Mesendoderm (in vitro differentiated cells): ENCODE measurements around the gene ZSCAN10.

Source experiments
- DNase-seq: peaks from one replicate; pipeline ENCODE4 v3.0.0; 2013
- H2AK5ac ChIP-seq: 2 replicates; pipeline ENCODE4 v1.6.1; 2013; ENCODE audit warnings: low read length, inconsistent platforms
- H2BK120ac ChIP-seq: 2 replicates; pipeline ENCODE4 v1.6.1; 2013; ENCODE audit warnings: low read depth, mild to moderate bottlenecking, low read length, moderate library complexity, mixed read lengths
- H2BK15ac ChIP-seq: replicated peaks from 2 replicates; pipeline ENCODE4 v1.6.1; 2013; ENCODE audit warnings: low read depth, mild to moderate bottlenecking, moderate library complexity
- H2BK5ac ChIP-seq: 2 replicates; pipeline ENCODE4 v1.6.1; 2013; ENCODE audit warnings: low read length, inconsistent platforms
- H3K18ac ChIP-seq: 2 replicates; pipeline ENCODE4 v1.6.1; 2013; ENCODE audit warnings: mild to moderate bottlenecking, low read length, mixed read lengths
- H3K23ac ChIP-seq: one replicate; pipeline ENCODE4 v1.6.1; 2013; ENCODE audit warnings: low read length
- H3K27ac ChIP-seq: 2 replicates; pipeline ENCODE4 v1.5.1; 2013; ENCODE audit warnings: low read depth, mild to moderate bottlenecking, inconsistent platforms, low read length, moderate library complexity
- H3K27me3 ChIP-seq: 2 replicates; pipeline ENCODE4 v1.6.1; 2013; ENCODE audit warnings: low read length, control low read depth, mild to moderate bottlenecking, inconsistent platforms; ENCODE audit not compliant: insufficient read depth, poor library complexity
- H3K36me3 ChIP-seq: 2 replicates; pipeline ENCODE4 v1.6.1; 2013; ENCODE audit warnings: low read length, inconsistent platforms; ENCODE audit not compliant: control insufficient read depth, insufficient read depth
- H3K4ac ChIP-seq: one replicate; pipeline ENCODE4 v1.6.1; 2013; ENCODE audit warnings: low read depth, mild to moderate bottlenecking, low read length, moderate library complexity
- H3K4me1 ChIP-seq: 2 replicates; pipeline ENCODE4 v1.6.1; 2013; ENCODE audit warnings: low read depth, low read length, inconsistent platforms; ENCODE audit not compliant: control insufficient read depth
- H3K4me2 ChIP-seq: 2 replicates; pipeline ENCODE4 v1.6.1; 2013; ENCODE audit warnings: low read length
- H3K4me3 ChIP-seq: 2 replicates; pipeline ENCODE4 v1.5.1; 2013; ENCODE audit warnings: mild to moderate bottlenecking, low read length
- H3K56ac ChIP-seq: one replicate; pipeline ENCODE4 v1.6.1; 2013; ENCODE audit warnings: low read length
- H3K79me1 ChIP-seq: 2 replicates; pipeline ENCODE4 v1.6.1; 2013; ENCODE audit warnings: low read length, inconsistent platforms
- H3K79me2 ChIP-seq: 2 replicates; pipeline ENCODE4 v1.6.1; 2013; ENCODE audit warnings: mild to moderate bottlenecking, low read length; ENCODE audit not compliant: control insufficient read depth, insufficient read depth
- H3K9ac ChIP-seq: 2 replicates; pipeline ENCODE4 v1.6.1; 2013; ENCODE audit warnings: low read length, inconsistent platforms
- H4K5ac ChIP-seq: one replicate; pipeline ENCODE4 v1.6.1; 2013; ENCODE audit warnings: low read length
- H4K8ac ChIP-seq: one replicate; pipeline ENCODE4 v1.6.1; 2013; ENCODE audit warnings: low read depth, mild to moderate bottlenecking, control low read depth, low read length, moderate library complexity
- WGBS: extraction: QIAGEN DNeasy Blood & Tissue Kit; methylation state at CpG from one replicate; pipeline ENCODE4 v1.1.7; 2013; ENCODE audit warnings: low lambda C conversion rate, missing lambda C conversion rate; ENCODE audit not compliant: insufficient coverage; ENCODE audit errors: extremely low coverage; 5-methylcytosine and 5-hydroxymethylcytosine counted together

The ZSCAN10 gene

GRCh38 chr16:3112058-3112880, 13.2 kb upstream of the ZSCAN10 start, which contains the start of gene ZNF205:
Gene ZNF205 (plus strand): TSS chr16:3112586. CDS start chr16:3113431, 845 bp downstream.
- Histone ChIP-seq H3K4me1 (no peaks in the 10 kb centered on the region), H3K79me2 (no peaks in the 10 kb centered on the region), H3K23ac (no peak within 1 kb of the TSS), H3K18ac (no peak within 1 kb of the TSS), H3K27me3 (no peaks in the 10 kb centered on the region), H2BK15ac (no peak within 1 kb of the TSS), H2BK120ac (no peak within 1 kb of the TSS), H4K8ac (no peak within 1 kb of the TSS), H3K27ac (no peak within 1 kb of the TSS), H3K56ac (peak within 1 kb of the TSS; percentile 88), H3K4ac (peak within 1 kb of the TSS; percentile 84), H3K79me1 (no peaks in the 10 kb centered on the region), H2BK5ac (no peak within 1 kb of the TSS), H2AK5ac (no peak within 1 kb of the TSS), H3K36me3 (no peaks in the 10 kb centered on the region), H3K9ac (peak within 1 kb of the TSS; percentile 80), H3K4me2 (peak within 1 kb of the TSS; percentile 88), H4K5ac (no peak within 1 kb of the TSS), H3K4me3 (peak within 1 kb of the TSS; percentile 66)
- no CpG with 5 or more reads among the region's 23 CpGs for WGBS
- DNase-seq = peak; percentile 86

GRCh38 chr16:3106205-3106928, 7.3 kb upstream of the ZSCAN10 start:
- Histone ChIP-seq H3K27me3 (no peaks in the 10 kb centered on the region), H3K27ac (no peak overlapping the region), H3K36me3 (no peaks in the 10 kb centered on the region), H3K4me1 (no peaks in the 10 kb centered on the region), H2AK5ac (no peak overlapping the region), H3K9ac (peak overlapping the region; percentile 87), H3K4me2 (peak overlapping the region; percentile 55), H3K79me1 (no peaks in the 10 kb centered on the region), H3K4me3 (peak overlapping the region; percentile 66), H3K18ac (peak overlapping the region; percentile 81), H4K5ac (no peak overlapping the region), H2BK15ac (no peak overlapping the region), H3K4ac (peak overlapping the region; percentile 92), H3K56ac (peak overlapping the region; percentile 89), H4K8ac (peak overlapping the region; percentile 100), H2BK5ac (no peak overlapping the region), H2BK120ac (no peak overlapping the region), H3K23ac (no peak overlapping the region), H3K79me2 (no peaks in the 10 kb centered on the region)
- DNase-seq = peak; percentile 95
- no CpG with 5 or more reads among the region's 74 CpGs for WGBS

- H3K9ac ChIP-seq = peak overlapping the region; percentile 41
- no peak overlapping the region for H2BK120ac ChIP-seq
- peak overlapping the region; percentile 44 for H3K18ac ChIP-seq
- no peak overlapping the region for H2AK5ac ChIP-seq
- no peak overlapping the region for H3K4me3 ChIP-seq
- H3K79me2 ChIP-seq = peaks cover 18% of the 10 kb centered on the region
- no peak overlapping the region for H4K8ac ChIP-seq
- H3K4ac ChIP-seq = no peak overlapping the region
- H3K79me1 ChIP-seq = peaks cover 4% of the 10 kb centered on the region
- WGBS = no CpG with 5 or more reads among the region's 27 CpGs
- H2BK5ac ChIP-seq = no peak overlapping the region
- H3K4me2 ChIP-seq = no peak overlapping the region
- peak overlapping the region; percentile 33 for H4K5ac ChIP-seq
- no peak overlapping the region for H2BK15ac ChIP-seq
- H3K36me3 ChIP-seq = no peaks in the 10 kb centered on the region
- DNase-seq = peak; percentile 72
- H3K23ac ChIP-seq = no peak overlapping the region
- H3K4me1 ChIP-seq = peaks cover 10% of the 10 kb centered on the region
- H3K56ac ChIP-seq = peak overlapping the region; percentile 54
- no peaks in the 10 kb centered on the region for H3K27me3 ChIP-seq
- H3K27ac ChIP-seq = peak overlapping the region; percentile 78
Observed at GRCh38 chr16:3101841-3102470, 2.9 kb upstream of the ZSCAN10 start.

- no CpG with 5 or more reads among the region's 29 CpGs for WGBS
- Histone ChIP-seq H2BK5ac (no peak overlapping the region), H4K5ac (no peak overlapping the region), H2BK15ac (no peak overlapping the region), H2BK120ac (no peak overlapping the region), H4K8ac (no peak overlapping the region), H3K56ac (peak overlapping the region; percentile 9), H3K4ac (no peak overlapping the region), H3K79me2 (peaks cover 25% of the 10 kb centered on the region), H3K27ac (no peak overlapping the region), H3K27me3 (no peaks in the 10 kb centered on the region), H3K79me1 (peaks cover 6% of the 10 kb centered on the region), H3K4me2 (no peak overlapping the region), H3K18ac (no peak overlapping the region), H3K4me1 (peaks cover 12% of the 10 kb centered on the region), H3K36me3 (no peaks in the 10 kb centered on the region), H3K23ac (no peak overlapping the region), H3K4me3 (no peak overlapping the region), H2AK5ac (no peak overlapping the region), H3K9ac (peak overlapping the region; percentile 2)
- peak; percentile 82 for DNase-seq
Observed at GRCh38 chr16:3101018-3101840, 2.1 kb upstream of the ZSCAN10 start.
